SK-N-SH (cell line): ENCODE measurements around the gene PWP2. TPM values are rescaled to one million over a fixed set of nuclear protein-coding genes. Genes with fewer than 3 reads are reported as not detected.

Experiments
- CTCF ChIA-PET: fragments of 300-600, 350-600 bp; formaldehyde crosslinking; extraction: SDS; loops from one replicate; lab custom pipeline; 2021; lab: Yijun Ruan, JAX
- POLR2A ChIA-PET: fragments of 350-600 bp; sonication (Branson Sonifier 250); formaldehyde crosslinking; extraction: SDS; loops from one replicate; lab custom pipeline; 2020; ENCODE audit warnings: antibody characterized with exemption, inconsistent platforms; lab: Yijun Ruan, JAX
- DNase-seq: peaks from one replicate; pipeline ENCODE4 v3.0.0; 2012
- H2AFZ ChIP-seq: fragments of 200-600 bp; sonication (generic); 2 replicates; pipeline ENCODE4 v1.8.1; 2016; ENCODE audit warnings: antibody characterized with exemption, mild to moderate bottlenecking, low read depth
- H3F3A ChIP-seq: fragments of 200-600 bp; sonication (generic); replicated peaks from 2 replicates; pipeline ENCODE3; 2016; ENCODE audit warnings: antibody characterized with exemption, mild to moderate bottlenecking; ENCODE audit not compliant: insufficient read depth
- H3K27ac ChIP-seq, 2 experiments: fragments of 200-500 bp in 1 of 2; fragments of 200-600 bp in 1 of 2; sonication (Bioruptor generic) in 1 of 2; sonication (generic), shearing (Covaris generic) in 1 of 2; 2 replicates each; pipeline versions ENCODE4 v1.5.1 to v1.6.1; 2014 to 2016; ENCODE audit warnings: low read depth in 2 of 2, inconsistent platforms in 1 of 2, low read length in 1 of 2, mild to moderate bottlenecking in 1 of 2, mixed read lengths in 1 of 2
- H3K27me3 ChIP-seq: fragments of 200-600 bp; sonication (generic), shearing (Covaris generic); 2 replicates; pipeline ENCODE4 v1.6.1; 2016; ENCODE audit warnings: mixed run types; ENCODE audit not compliant: insufficient read depth
- H3K36me3 ChIP-seq, 2 experiments: fragments of 200-500 bp in 1 of 2; fragments of 200-600 bp in 1 of 2; sonication (Bioruptor generic) in 1 of 2; sonication (generic) in 1 of 2; replicated peaks in 1 of 2; 2 replicates each; pipeline versions ENCODE3 to v1.5.1; 2014 to 2016; ENCODE audit warnings: low read length in 1 of 2, mild to moderate bottlenecking in 1 of 2; ENCODE audit not compliant: insufficient read depth in 2 of 2, control insufficient read depth in 1 of 2
- H3K4me1 ChIP-seq, 2 experiments: fragments of 200-500 bp in 1 of 2; fragments of 200-600 bp in 1 of 2; sonication (Bioruptor generic) in 1 of 2; sonication (generic), shearing (Covaris generic) in 1 of 2; 2 replicates each; pipeline versions ENCODE4 v1.5.1 to v1.6.1; 2014 to 2016; ENCODE audit warnings: low read depth in 1 of 2, low read length in 1 of 2, mixed run types in 1 of 2; ENCODE audit not compliant: insufficient read depth in 2 of 2, control insufficient read depth in 1 of 2
- H3K4me2 ChIP-seq: fragments of 200-600 bp; sonication (generic), shearing (Covaris generic); 2 replicates; pipeline ENCODE4 v1.6.1; 2017; ENCODE audit warnings: mixed run types
- H3K4me3 ChIP-seq, 2 experiments: fragments of 200-500 bp in 1 of 2; fragments of 200-600 bp in 1 of 2; sonication (Bioruptor generic) in 1 of 2; sonication (generic), shearing (Covaris generic) in 1 of 2; 2 replicates each; pipeline versions ENCODE4 v1.5.1 to v1.8.1; 2014 to 2016; ENCODE audit warnings: low read depth in 2 of 2, inconsistent platforms in 1 of 2, low read length in 1 of 2, mild to moderate bottlenecking in 1 of 2, mixed read lengths in 1 of 2, moderate library complexity in 1 of 2
- H3K79me2 ChIP-seq: fragments of 200-600 bp; sonication (generic); 2 replicates; pipeline ENCODE4 v1.8.1; 2017; ENCODE audit warnings: mild to moderate bottlenecking; ENCODE audit not compliant: insufficient read depth
- H3K9ac ChIP-seq: fragments of 200-600 bp; sonication (generic); 2 replicates; pipeline ENCODE4 v1.6.1; 2017; ENCODE audit warnings: mixed run types
- H3K9me2 ChIP-seq: fragments of 200-600 bp; sonication (generic); 2 replicates; pipeline ENCODE4 v1.6.1; 2017; ENCODE audit warnings: mixed run types
- H3K9me3 ChIP-seq: fragments of 200-600 bp; sonication (generic); 2 replicates; pipeline ENCODE4 v1.6.1; 2017; ENCODE audit warnings: mixed run types, mild to moderate bottlenecking, moderate library complexity
- H4K20me1 ChIP-seq: fragments of 200-600 bp; sonication (generic); 2 replicates; pipeline ENCODE4 v1.6.1; 2017; ENCODE audit warnings: mild to moderate bottlenecking, mixed run types; ENCODE audit not compliant: insufficient read depth
- CHD2 ChIP-seq: fragments of 150-350 bp; IDR thresholded peaks from 2 replicates; pipeline ENCODE4 v1.6.1; 2018; ENCODE audit warnings: low read length; ENCODE audit not compliant: partially characterized antibody
- EP300 ChIP-seq, 2 experiments: IDR thresholded peaks; 2 replicates each; pipeline versions ENCODE4 v1.4.0 to v1.6.1; 2012; ENCODE audit warnings: borderline replicate concordance in 1 of 2, low read depth in 1 of 2, low read length in 1 of 2
- EZH2phosphoT487 ChIP-seq: fragments of 200-600 bp; sonication (generic); IDR thresholded peaks from 2 replicates; pipeline ENCODE4 v1.6.1; 2017; ENCODE audit warnings: low read depth, mixed run types, mild to moderate bottlenecking, antibody characterized with exemption, moderate library complexity, borderline replicate concordance
- FOXJ3 ChIP-seq: sonication (generic); formaldehyde crosslinking; IDR thresholded peaks from 2 replicates; pipeline ENCODE4 v1.5.1; 2020; ENCODE audit warnings: mild to moderate bottlenecking, missing genetic modification reagents
- POLR2AphosphoS5 ChIP-seq: IDR thresholded peaks from 2 replicates; pipeline ENCODE4 v1.6.1; 2012; ENCODE audit warnings: low read depth, low read length
- SIN3A ChIP-seq: IDR thresholded peaks from 2 replicates; pipeline ENCODE4 v1.6.1; 2012; ENCODE audit warnings: low read depth, mild to moderate bottlenecking, low read length, moderate library complexity, borderline replicate concordance
- TAF1 ChIP-seq: IDR thresholded peaks from 2 replicates; pipeline ENCODE4 v1.6.1; 2012; ENCODE audit warnings: low read depth, mild to moderate bottlenecking, low read length, moderate library complexity, borderline replicate concordance
- WGBS: methylation state at CpG from one replicate; pipeline ENCODE4 v1.1.6; 2017; ENCODE audit warnings: low lambda C conversion rate; 5-methylcytosine and 5-hydroxymethylcytosine counted together
- polyA plus RNA-seq, 3 experiments: library from polyadenylated mRNA; depleted of rRNA; stranded (reverse); fragments of >200 nt; gene quantifications; 2 replicates each; pipeline ENCODE4 v1.2.3, GENCODE V29; 2012
- TF ChIP-seq, protein P1 (sequence below): IDR thresholded peaks from 2 replicates; pipeline ENCODE4; 2012
- TF ChIP-seq, protein P2 (sequence below): fragments of 200-600 bp; sonication (generic); IDR thresholded peaks from 2 replicates; pipeline ENCODE4 v1.6.1; 2017; ENCODE audit warnings: antibody characterized with exemption, mild to moderate bottlenecking, moderate library complexity
- TF ChIP-seq, protein P3 (sequence below): IDR thresholded peaks from 2 replicates; pipeline ENCODE4 v1.4.0; 2012; ENCODE audit warnings: low read depth

The PWP2 gene
- polyA plus RNA-seq, 1 of the 3 experiments (the other 2 are of a cell fraction) = 6.0 TPM

DNA sequence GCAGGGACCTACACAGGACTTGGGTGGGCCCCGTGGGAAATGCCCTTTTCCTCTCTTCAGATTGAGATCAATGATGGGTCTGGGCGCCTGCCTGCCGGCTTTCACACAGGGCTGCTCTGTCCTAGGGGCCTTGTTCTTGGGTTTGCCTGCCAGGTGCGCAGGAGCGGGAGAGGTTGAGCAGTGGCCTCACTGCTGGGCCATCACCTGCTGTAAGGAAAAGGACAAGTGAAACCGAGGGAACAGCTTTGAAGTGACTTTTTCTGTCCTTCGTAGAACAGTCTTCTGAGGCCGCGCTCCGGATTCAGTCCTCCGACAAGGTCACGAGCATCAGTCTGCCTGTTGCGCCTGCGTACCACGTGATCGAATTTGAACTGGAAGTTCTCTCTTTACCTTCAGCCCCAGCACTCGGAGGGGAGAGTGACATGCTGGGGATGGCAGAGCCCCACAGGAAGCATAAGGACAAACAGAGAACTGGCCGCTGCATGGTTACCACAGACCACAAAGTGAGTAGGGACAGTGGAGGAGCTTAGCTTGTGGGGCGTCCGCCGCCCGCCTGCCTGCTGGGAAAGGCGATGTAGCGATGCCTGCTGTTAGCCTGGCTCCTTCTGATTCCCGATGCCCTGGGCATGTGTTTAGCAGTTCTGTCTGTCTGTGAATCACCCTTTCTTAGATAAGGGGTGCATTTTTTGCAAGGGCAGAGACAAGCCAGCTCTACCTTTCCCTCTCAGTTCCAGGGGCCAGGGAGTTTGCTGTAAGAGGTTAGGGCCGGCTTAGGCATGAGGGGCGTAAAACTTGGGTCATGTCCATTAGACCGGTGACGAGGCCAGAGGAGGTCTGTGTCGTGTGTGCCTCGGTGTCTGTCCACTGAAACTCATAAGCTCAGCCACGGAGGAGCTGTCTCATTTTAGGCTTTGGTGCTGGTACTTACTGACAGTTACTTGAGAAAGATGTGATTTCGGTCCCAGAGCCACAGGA lies 19.5 kb upstream of the PWP2 start (continued):
- TF ChIP-seq, protein P1, sequence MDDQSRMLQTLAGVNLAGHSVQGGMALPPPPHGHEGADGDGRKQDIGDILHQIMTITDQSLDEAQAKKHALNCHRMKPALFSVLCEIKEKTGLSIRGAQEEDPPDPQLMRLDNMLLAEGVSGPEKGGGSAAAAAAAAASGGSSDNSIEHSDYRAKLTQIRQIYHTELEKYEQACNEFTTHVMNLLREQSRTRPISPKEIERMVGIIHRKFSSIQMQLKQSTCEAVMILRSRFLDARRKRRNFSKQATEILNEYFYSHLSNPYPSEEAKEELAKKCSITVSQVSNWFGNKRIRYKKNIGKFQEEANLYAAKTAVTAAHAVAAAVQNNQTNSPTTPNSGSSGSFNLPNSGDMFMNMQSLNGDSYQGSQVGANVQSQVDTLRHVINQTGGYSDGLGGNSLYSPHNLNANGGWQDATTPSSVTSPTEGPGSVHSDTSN = no peak
- TF ChIP-seq EZH2phosphoT487 (no peak), TAF1 (no peak), POLR2AphosphoS5 (no peak), SIN3A (no peak), FOXJ3 (no peak), EP300 (IDR thresholded peaks at IDR 0.05; ENCODE audit: borderline replicate concordance in 1 of 2, low read depth in 1 of 2, low read length in 1 of 2) (no peak), CHD2 (no peak)
- TF ChIP-seq, protein P2, sequence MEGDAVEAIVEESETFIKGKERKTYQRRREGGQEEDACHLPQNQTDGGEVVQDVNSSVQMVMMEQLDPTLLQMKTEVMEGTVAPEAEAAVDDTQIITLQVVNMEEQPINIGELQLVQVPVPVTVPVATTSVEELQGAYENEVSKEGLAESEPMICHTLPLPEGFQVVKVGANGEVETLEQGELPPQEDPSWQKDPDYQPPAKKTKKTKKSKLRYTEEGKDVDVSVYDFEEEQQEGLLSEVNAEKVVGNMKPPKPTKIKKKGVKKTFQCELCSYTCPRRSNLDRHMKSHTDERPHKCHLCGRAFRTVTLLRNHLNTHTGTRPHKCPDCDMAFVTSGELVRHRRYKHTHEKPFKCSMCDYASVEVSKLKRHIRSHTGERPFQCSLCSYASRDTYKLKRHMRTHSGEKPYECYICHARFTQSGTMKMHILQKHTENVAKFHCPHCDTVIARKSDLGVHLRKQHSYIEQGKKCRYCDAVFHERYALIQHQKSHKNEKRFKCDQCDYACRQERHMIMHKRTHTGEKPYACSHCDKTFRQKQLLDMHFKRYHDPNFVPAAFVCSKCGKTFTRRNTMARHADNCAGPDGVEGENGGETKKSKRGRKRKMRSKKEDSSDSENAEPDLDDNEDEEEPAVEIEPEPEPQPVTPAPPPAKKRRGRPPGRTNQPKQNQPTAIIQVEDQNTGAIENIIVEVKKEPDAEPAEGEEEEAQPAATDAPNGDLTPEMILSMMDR = no peak

DNA sequence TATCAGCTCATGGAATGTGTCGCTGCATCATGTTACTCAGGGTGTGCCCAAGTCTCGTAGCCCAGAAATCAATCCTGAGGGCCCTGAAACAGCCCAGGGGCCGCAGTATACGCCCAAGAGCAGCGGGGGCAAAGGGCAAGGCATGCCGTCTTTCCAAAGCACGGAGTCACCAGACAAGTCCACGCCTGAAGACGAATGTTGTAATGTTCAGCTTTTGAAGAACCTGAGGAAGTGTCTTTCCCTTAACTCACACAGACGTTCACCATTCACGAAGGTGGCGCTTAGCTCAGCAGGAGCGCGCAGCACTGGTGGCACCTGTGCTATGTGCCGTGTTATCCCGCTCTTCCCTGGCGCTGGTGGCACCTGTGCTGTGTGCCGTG lies 18.8 kb upstream of the PWP2 start:
- no peak overlapping the region for H3K27ac ChIP-seq
- no peak for DNase-seq
- TF ChIP-seq, protein P3, sequence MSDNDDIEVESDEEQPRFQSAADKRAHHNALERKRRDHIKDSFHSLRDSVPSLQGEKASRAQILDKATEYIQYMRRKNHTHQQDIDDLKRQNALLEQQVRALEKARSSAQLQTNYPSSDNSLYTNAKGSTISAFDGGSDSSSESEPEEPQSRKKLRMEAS = no peak
- H3K4me3 ChIP-seq = no peak overlapping the region
- no peaks in the 10 kb centered on the region for H3K9me2 ChIP-seq
- H3K79me2 ChIP-seq = peaks cover 5% of the 10 kb centered on the region; the same call in 1 of the 2 replicates
- H3F3A ChIP-seq = no peaks in the 10 kb centered on the region
- no peaks in the 10 kb centered on the region for H3K9me3 ChIP-seq
- whole genome bisulfite sequencing = 95% methylated on average over 16 of the region's 18 CpGs
- peaks cover 32 to 81% of the 10 kb centered on the region in 2 experiments for H3K36me3 ChIP-seq
- no peak overlapping the region for H2AFZ ChIP-seq
- H3K9ac ChIP-seq = no peak overlapping the region
- no peaks in the 10 kb centered on the region for H4K20me1 ChIP-seq
- H3K4me1 ChIP-seq = no peaks in the 10 kb centered on the region
- H3K4me2 ChIP-seq = no peak overlapping the region
- no peaks in the 10 kb centered on the region for H3K27me3 ChIP-seq
- CTCF ChIA-PET = interaction anchor here (0.6 kb wide), 1 partner anchor 10 kb away, joined by 3 read pairs; no protein-coding TSS in a partner anchor
- POLR2A ChIA-PET = no interaction called here
